SW480 (cell line): Measurements from ENCODE around the gene UBE2QL1.
"Not testable (repeated sequence)": the region's sequence is repeated elsewhere in the genome, so short reads cannot be mapped to it uniquely, and the experiment has no call there.

Experiments
- DNase-seq: peaks from one replicate; pipeline ENCODE4 v3.0.0-alpha.2; 2016; ENCODE audit warnings: low spot score

The UBE2QL1 gene

GRCh38 chr5:6497262-6497661 lies 48.6 kb downstream of the UBE2QL1 start:
- DNase-seq, result no peak

- DNase-seq, result no peak
Observed at GRCh38 chr5:6498968-6499367, 50.3 kb downstream of the UBE2QL1 start.

- DNase-seq, result no peak
Observed at GRCh38 chr5:6501701-6502100, 53.0 kb downstream of the UBE2QL1 start.

GRCh38 chr5:6502421-6502820 lies 53.8 kb downstream of the UBE2QL1 start:
- DNase-seq, result no peak

- DNase-seq, result no peak
Observed at GRCh38 chr5:6503342-6503741, 54.7 kb downstream of the UBE2QL1 start.

GRCh38 chr5:6504677-6505415 lies 56.2 kb downstream of the UBE2QL1 start:
- no peak for DNase-seq

- DNase-seq, result no peak
Observed at GRCh38 chr5:6505416-6505755, 56.7 kb downstream of the UBE2QL1 start.

GRCh38 chr5:6505783-6506557 lies 57.3 kb downstream of the UBE2QL1 start:
- no peak for DNase-seq

GRCh38 chr5:6506611-6507010 lies 58.0 kb downstream of the UBE2QL1 start:
- DNase-seq, result no peak

GRCh38 chr5:6508931-6509330 lies 60.3 kb downstream of the UBE2QL1 start:
- DNase-seq, result no peak

GRCh38 chr5:6510132-6510531 lies 61.5 kb downstream of the UBE2QL1 start:
- no peak for DNase-seq

- DNase-seq, result no peak
Observed at GRCh38 chr5:6510973-6511372, 62.3 kb downstream of the UBE2QL1 start.

GRCh38 chr5:6515812-6516211 lies 67.2 kb downstream of the UBE2QL1 start:
- DNase-seq, result not testable (repeated sequence)

- no peak for DNase-seq
Observed at GRCh38 chr5:6516823-6517222, 68.2 kb downstream of the UBE2QL1 start.

GRCh38 chr5:6517510-6517909 lies 68.9 kb downstream of the UBE2QL1 start:
- DNase-seq, result peak; percentile 14

GRCh38 chr5:6518298-6519057 lies 69.8 kb downstream of the UBE2QL1 start:
- DNase-seq, result no peak

GRCh38 chr5:6520201-6520600 lies 71.5 kb downstream of the UBE2QL1 start:
- no peak for DNase-seq

- no peak for DNase-seq
Observed at GRCh38 chr5:6522331-6522730, 73.7 kb downstream of the UBE2QL1 start.

GRCh38 chr5:6522923-6523322 lies 74.3 kb downstream of the UBE2QL1 start:
- DNase-seq, result no peak

- no peak for DNase-seq
Observed at GRCh38 chr5:6525422-6525821, 76.8 kb downstream of the UBE2QL1 start.

GRCh38 chr5:6525910-6526309 lies 77.3 kb downstream of the UBE2QL1 start:
- peak; percentile 73 for DNase-seq

- no peak for DNase-seq
Observed at GRCh38 chr5:6527749-6528455, 79.2 kb downstream of the UBE2QL1 start.
